Kidney epithelial cell (primary cell): Measurements from ENCODE around the gene ANXA5. TPM values are rescaled to one million over a fixed set of nuclear protein-coding genes. Genes with fewer than 3 reads are reported as not detected.

Source experiments
- DNase-seq: peaks from one replicate; pipeline ENCODE4 v3.0.0-alpha.2; 2010; ENCODE audit warnings: low read depth
- H3K27me3 ChIP-seq: 2 replicates; pipeline ENCODE4 v1.6.0; 2011; ENCODE audit warnings: low read length; ENCODE audit not compliant: control insufficient read depth, insufficient read depth
- H3K36me3 ChIP-seq: 2 replicates; pipeline ENCODE4 v1.5.1; 2011; ENCODE audit warnings: low read length; ENCODE audit not compliant: control insufficient read depth, insufficient read depth
- H3K4me3 ChIP-seq: 2 replicates; pipeline ENCODE4 v1.5.1; 2011; ENCODE audit warnings: low read depth, mild to moderate bottlenecking, control low read depth, low read length
- total RNA-seq: library from RNA; depleted of rRNA; stranded (reverse); fragments of >200 nt; gene quantifications from 2 replicates; pipeline ENCODE4 v1.2.3, GENCODE V29; 2015
- TF ChIP-seq, protein P1 (sequence below): IDR thresholded peaks from 2 replicates; pipeline ENCODE4 v1.5.1; 2011; ENCODE audit warnings: mild to moderate bottlenecking, moderate library complexity, low read length, control low read depth, inconsistent platforms; ENCODE audit not compliant: insufficient read depth, poor library complexity, severe bottlenecking

Gene ANXA5
- total RNA-seq, 1 donor from 2014 or later: 356 TPM

DNA sequence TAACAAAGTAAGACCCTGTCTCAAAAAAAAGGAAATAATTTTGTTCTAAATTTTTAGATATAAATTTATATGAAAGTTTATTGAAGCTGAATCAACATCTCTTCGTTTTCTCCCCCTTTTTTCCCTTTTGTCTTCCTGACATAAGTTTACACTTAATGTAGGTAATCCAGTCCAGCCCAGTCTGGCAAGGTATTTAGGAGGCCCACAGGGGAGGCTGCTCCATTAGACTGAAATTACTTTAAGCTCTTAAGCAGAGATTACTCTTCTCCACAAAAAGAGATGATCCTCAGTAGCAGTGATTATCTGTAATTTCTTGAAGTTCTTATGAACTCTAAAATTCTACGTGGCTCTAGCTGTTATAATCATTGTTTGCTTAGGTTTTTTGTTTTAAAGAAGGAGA, 46.0 kb downstream of the ANXA5 start:
- Histone ChIP-seq H3K4me3 (no peak overlapping the region), H3K27me3 (no peaks in the 10 kb centered on the region), H3K36me3 (no peaks in the 10 kb centered on the region)
- TF ChIP-seq, protein P1, sequence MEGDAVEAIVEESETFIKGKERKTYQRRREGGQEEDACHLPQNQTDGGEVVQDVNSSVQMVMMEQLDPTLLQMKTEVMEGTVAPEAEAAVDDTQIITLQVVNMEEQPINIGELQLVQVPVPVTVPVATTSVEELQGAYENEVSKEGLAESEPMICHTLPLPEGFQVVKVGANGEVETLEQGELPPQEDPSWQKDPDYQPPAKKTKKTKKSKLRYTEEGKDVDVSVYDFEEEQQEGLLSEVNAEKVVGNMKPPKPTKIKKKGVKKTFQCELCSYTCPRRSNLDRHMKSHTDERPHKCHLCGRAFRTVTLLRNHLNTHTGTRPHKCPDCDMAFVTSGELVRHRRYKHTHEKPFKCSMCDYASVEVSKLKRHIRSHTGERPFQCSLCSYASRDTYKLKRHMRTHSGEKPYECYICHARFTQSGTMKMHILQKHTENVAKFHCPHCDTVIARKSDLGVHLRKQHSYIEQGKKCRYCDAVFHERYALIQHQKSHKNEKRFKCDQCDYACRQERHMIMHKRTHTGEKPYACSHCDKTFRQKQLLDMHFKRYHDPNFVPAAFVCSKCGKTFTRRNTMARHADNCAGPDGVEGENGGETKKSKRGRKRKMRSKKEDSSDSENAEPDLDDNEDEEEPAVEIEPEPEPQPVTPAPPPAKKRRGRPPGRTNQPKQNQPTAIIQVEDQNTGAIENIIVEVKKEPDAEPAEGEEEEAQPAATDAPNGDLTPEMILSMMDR: no peak
- DNase-seq: no peak

DNA sequence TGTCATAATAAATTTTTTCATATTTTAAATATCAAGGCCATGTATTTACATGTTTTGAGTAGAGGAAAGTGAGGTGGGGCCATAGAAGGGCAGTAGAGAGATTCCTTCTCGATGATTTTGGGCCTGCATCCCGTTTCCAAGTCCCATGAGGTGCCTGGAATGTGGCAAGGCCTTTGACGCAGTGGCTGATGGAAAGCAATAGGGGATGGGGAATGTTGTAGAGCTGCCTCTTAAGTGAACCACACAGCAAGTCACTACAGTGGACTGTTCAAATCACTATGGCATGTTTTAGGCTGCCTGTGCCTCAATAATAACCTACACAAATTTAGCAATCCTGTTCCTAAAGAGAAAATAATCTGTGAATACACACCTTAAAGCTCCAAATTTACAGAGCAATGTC, 48.3 kb downstream of the ANXA5 start:
- TF ChIP-seq, protein P1: no peak

DNA sequence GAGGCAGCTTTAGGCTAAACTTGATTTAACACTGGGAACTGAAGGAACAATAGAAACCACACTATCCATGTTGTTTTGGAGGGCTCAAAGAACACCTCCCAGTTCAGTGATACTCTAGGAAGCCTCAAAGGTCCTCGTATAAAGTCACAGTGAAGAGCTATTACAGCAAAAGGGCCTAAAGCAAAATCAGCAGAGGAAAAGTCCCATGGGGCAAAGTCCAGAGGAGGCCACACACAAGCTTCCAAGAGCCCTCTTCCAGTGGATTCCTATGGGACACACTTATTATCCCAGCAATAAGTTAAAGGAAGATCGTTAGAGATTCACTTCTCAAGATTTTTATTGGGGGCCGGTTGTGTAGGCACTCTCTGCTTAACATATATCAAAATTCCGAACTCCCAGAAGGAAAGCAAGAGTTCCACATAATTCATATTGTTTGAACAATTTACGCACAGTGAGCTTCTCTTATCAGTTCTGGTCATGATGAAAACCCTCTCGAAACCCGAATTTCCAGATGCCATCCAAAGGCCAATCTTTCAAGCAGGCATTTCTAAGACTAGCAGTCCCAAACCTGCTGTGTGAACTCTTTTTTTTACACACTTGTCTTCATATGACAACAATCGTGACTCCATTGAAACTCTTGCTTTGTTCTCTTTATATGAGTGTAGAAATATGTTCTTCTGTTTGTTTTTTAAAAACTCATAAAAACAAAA, 53.7 kb downstream of the ANXA5 start:
- no peaks in the 10 kb centered on the region for H3K36me3 ChIP-seq
- H3K27me3 ChIP-seq: no peaks in the 10 kb centered on the region
- DNase-seq: no peak
- no peak overlapping the region for H3K4me3 ChIP-seq
- TF ChIP-seq, protein P1: no peak

More for the DNA sequence above, 48.3 kb downstream of the ANXA5 start:
- Histone ChIP-seq H3K4me3 (no peak overlapping the region), H3K27me3 (no peaks in the 10 kb centered on the region), H3K36me3 (no peaks in the 10 kb centered on the region)
- DNase-seq: no peak

DNA sequence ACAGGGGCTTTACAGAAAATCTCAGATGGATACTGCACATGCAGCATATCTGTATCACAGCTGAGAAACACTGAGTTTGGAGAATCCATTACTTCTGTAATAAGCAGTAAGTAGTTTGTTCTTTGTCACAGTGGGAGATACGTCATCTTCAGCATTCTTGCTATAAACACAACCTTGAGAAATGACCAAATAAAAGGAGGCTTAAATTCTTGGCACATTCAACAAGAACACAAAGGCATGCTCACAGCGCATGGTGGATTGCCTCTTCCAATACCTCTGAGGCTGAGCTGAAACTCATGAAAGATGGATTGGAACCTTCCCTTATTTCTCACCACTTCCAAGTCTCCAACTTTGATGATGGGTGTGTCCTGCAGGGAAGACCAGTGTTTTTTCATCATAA, 54.5 kb downstream of the ANXA5 start:
- Histone ChIP-seq H3K36me3 (no peaks in the 10 kb centered on the region), H3K27me3 (no peaks in the 10 kb centered on the region), H3K4me3 (no peak overlapping the region)
- TF ChIP-seq, protein P1: no peak
- no peak for DNase-seq

DNA sequence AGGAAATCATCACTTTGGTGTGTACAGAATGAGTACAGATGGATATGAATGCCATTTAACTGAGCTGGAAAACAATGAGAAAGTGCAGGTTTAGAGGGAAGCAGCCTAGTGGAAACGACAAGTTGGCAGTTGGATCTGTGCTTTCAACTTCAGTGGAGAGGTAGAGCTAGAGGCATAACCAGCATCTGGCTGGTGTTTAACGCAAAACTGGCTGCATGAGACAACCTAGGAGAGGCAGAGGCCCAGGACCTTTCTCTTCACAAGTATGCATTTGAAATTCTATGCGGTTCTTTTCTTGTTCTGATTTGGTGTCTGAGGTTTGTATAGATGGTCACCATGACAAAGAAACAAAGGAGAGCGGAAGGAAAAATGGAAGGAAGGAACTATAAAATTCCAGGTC, 63.1 kb downstream of the ANXA5 start:
- no peak overlapping the region for H3K4me3 ChIP-seq
- DNase-seq: no peak
- TF ChIP-seq, protein P1: no peak
- H3K27me3 ChIP-seq: no peaks in the 10 kb centered on the region
- H3K36me3 ChIP-seq: no peaks in the 10 kb centered on the region

DNA sequence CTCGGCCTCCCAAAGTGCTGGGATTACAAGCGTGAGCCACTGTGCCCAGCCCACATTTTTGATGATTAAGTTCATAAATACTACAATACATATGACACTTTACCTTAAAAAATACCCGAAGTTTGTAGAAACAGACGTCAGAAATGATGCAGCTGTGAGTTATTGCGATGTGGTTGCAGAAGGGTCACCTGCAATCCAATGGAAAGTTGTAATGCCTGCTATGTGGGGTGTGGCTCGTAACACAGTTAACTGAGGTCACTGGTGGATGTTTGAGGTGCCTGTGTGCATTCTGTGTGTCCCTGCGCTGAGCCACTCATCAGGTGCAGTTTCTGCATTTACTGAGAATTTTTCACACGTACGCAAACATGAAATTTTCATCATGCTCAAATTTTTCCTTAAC, 64.1 kb downstream of the ANXA5 start:
- Histone ChIP-seq H3K27me3 (no peaks in the 10 kb centered on the region), H3K4me3 (no peak overlapping the region), H3K36me3 (no peaks in the 10 kb centered on the region)
- TF ChIP-seq, protein P1: no peak
- no peak for DNase-seq
